WTC11 (cell line): ENCODE measurements around the gene LOXL1. TPM values are rescaled to one million over a fixed set of nuclear protein-coding genes. Genes with fewer than 3 reads are reported as not detected.

Source experiments
- ATAC-seq: fragments of 200-7000 bp; cut with Tn5 transposase; 2 replicates; pipeline ENCODE4 v1.10.0; 2021; ENCODE audit warnings: mild to moderate bottlenecking, moderate library complexity
- CTCF ChIA-PET: fragments of 300-600 bp; sonication (Branson Sonifier 250); formaldehyde crosslinking; loops from one replicate; lab custom pipeline; 2021; ENCODE audit warnings: antibody characterized with exemption; lab: Charles Lee
- POLR2A ChIA-PET: fragments of 350-600 bp; sonication (Branson Sonifier 250); formaldehyde crosslinking; loops from one replicate; lab custom pipeline; 2021; ENCODE audit warnings: antibody characterized with exemption; lab: Charles Lee
- DNase-seq: peaks from one replicate; pipeline ENCODE4 v3.0.0; 2021; ENCODE audit warnings: low spot score
- H3K27ac Mint-ChIP-seq: 2 replicates; pipeline ENCODE4 v1.8.0; 2021; ENCODE audit warnings: mixed read lengths
- H3K27me3 Mint-ChIP-seq: 2 replicates; pipeline ENCODE4 v1.8.0; 2021; ENCODE audit warnings: low read depth, mild to moderate bottlenecking, moderate library complexity, mixed read lengths
- H3K36me3 Mint-ChIP-seq: 2 replicates; pipeline ENCODE4 v1.8.0; 2021; ENCODE audit warnings: mixed read lengths
- H3K4me1 Mint-ChIP-seq: 2 replicates; pipeline ENCODE4 v1.8.0; 2022; ENCODE audit warnings: mixed read lengths
- H3K4me3 Mint-ChIP-seq: 2 replicates; pipeline ENCODE4 v1.8.0; 2021; ENCODE audit warnings: mild to moderate bottlenecking, moderate library complexity, mixed read lengths
- H3K9me3 Mint-ChIP-seq: 2 replicates; pipeline ENCODE4 v1.8.0; 2021; ENCODE audit warnings: mixed read lengths
- FOXP4 ChIP-seq: sonication (generic); formaldehyde crosslinking; IDR thresholded peaks from 2 replicates; pipeline ENCODE4 v1.8.0; 2022; ENCODE audit warnings: mild to moderate bottlenecking, missing genetic modification reagents
- IRF2 ChIP-seq: sonication (generic); formaldehyde crosslinking; IDR thresholded peaks from 2 replicates; pipeline ENCODE4 v1.8.0; 2022; ENCODE audit warnings: low read depth, missing genetic modification reagents, borderline replicate concordance
- MYBL2 ChIP-seq: sonication (generic); formaldehyde crosslinking; IDR thresholded peaks from 2 replicates; pipeline ENCODE4 v1.8.1; 2023; ENCODE audit warnings: mild to moderate bottlenecking, moderate library complexity, missing genetic modification reagents
- NR3C1 ChIP-seq: sonication (generic); formaldehyde crosslinking; conservative IDR thresholded peaks from 2 replicates; pipeline ENCODE4 v1.8.1; 2023; ENCODE audit warnings: low read depth, mild to moderate bottlenecking, missing genetic modification reagents
- PRDM15 ChIP-seq: sonication (generic); formaldehyde crosslinking; IDR thresholded peaks from 2 replicates; pipeline ENCODE4 v1.8.0; 2022; ENCODE audit warnings: missing genetic modification reagents
- SP1 ChIP-seq: sonication (generic); formaldehyde crosslinking; conservative IDR thresholded peaks from 2 replicates; pipeline ENCODE4 v1.8.1; 2022; ENCODE audit warnings: missing genetic modification reagents
- TP53 ChIP-seq: sonication (generic); formaldehyde crosslinking; IDR thresholded peaks from 2 replicates; pipeline ENCODE4 v1.8.1; 2023; ENCODE audit warnings: mild to moderate bottlenecking, missing genetic modification reagents
- ZNF138 ChIP-seq: sonication (generic); formaldehyde crosslinking; conservative IDR thresholded peaks from 2 replicates; pipeline ENCODE4 v1.8.1; 2022; ENCODE audit warnings: mild to moderate bottlenecking, moderate library complexity, missing genetic modification reagents
- ZNF263 ChIP-seq: sonication (generic); formaldehyde crosslinking; IDR thresholded peaks from 2 replicates; pipeline ENCODE4 v1.8.1; 2022; ENCODE audit warnings: low read depth, mild to moderate bottlenecking, moderate library complexity, missing genetic modification reagents
- ZNF396 ChIP-seq: fragments of 250-450 bp; sonication (Bioruptor Pico); IDR thresholded peaks from 2 replicates; pipeline ENCODE4 v1.8.0; 2021; ENCODE audit warnings: mild to moderate bottlenecking, moderate library complexity, borderline replicate concordance
- ZNF671 ChIP-seq: fragments of 250-450 bp; sonication (Bioruptor Pico); IDR thresholded peaks from 2 replicates; pipeline ENCODE4 v1.8.0; 2021; ENCODE audit warnings: mild to moderate bottlenecking
- total RNA-seq: library from RNA; stranded (reverse); gene quantifications from 3 replicates; pipeline ENCODE4 v1.2.3, GENCODE V29; 2021
- TF ChIP-seq, protein P1 (sequence below): fragments of 250-450 bp; sonication (Bioruptor Pico); IDR thresholded peaks from 2 replicates; pipeline ENCODE4 v2.1.2; 2022; ENCODE audit warnings: mild to moderate bottlenecking, moderate library complexity
- TF ChIP-seq, protein P2 (sequence below): sonication (generic); formaldehyde crosslinking; IDR thresholded peaks from 2 replicates; pipeline ENCODE4 v1.8.1; 2022; ENCODE audit warnings: low read depth, mild to moderate bottlenecking, moderate library complexity, missing genetic modification reagents, borderline replicate concordance
- TF ChIP-seq, protein P3 (sequence below): fragments of 200-600 bp; IDR thresholded peaks from 2 replicates; pipeline ENCODE4 v1.8.0; 2022; ENCODE audit warnings: antibody characterized with exemption

LOXL1 gene
- total RNA-seq, 1 experiment from 2014 or later: 10.6 TPM

DNA sequence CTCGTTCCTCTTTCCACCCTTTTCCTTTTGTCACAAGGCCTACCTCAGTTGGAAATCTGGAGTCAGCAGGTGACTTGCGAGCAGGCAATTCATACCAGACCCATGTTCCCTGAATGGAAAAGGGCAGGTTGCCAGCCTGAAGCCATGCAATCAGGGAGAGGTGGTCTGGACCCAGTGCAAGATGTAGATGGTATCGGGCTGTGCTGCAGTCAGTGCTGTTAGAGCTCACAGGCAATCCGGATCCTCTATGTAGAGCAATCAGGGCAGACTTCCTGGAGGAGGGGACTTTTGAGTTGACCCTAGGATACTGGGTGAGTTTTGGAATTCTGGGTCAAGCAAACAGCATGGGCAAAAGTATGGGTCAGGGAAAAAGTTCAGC lies 18.9 kb downstream of the LOXL1 start (continued):
- TF ChIP-seq FOXP4 (CRISPR knock-in tag): no peak
- TF ChIP-seq, protein P1, sequence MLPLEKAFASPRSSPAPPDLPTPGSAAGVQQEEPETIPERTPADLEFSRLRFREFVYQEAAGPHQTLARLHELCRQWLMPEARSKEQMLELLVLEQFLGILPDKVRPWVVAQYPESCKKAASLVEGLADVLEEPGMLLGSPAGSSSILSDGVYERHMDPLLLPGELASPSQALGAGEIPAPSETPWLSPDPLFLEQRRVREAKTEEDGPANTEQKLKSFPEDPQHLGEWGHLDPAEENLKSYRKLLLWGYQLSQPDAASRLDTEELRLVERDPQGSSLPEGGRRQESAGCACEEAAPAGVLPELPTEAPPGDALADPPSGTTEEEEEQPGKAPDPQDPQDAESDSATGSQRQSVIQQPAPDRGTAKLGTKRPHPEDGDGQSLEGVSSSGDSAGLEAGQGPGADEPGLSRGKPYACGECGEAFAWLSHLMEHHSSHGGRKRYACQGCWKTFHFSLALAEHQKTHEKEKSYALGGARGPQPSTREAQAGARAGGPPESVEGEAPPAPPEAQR (CRISPR knock-in tag): no peak

DNA sequence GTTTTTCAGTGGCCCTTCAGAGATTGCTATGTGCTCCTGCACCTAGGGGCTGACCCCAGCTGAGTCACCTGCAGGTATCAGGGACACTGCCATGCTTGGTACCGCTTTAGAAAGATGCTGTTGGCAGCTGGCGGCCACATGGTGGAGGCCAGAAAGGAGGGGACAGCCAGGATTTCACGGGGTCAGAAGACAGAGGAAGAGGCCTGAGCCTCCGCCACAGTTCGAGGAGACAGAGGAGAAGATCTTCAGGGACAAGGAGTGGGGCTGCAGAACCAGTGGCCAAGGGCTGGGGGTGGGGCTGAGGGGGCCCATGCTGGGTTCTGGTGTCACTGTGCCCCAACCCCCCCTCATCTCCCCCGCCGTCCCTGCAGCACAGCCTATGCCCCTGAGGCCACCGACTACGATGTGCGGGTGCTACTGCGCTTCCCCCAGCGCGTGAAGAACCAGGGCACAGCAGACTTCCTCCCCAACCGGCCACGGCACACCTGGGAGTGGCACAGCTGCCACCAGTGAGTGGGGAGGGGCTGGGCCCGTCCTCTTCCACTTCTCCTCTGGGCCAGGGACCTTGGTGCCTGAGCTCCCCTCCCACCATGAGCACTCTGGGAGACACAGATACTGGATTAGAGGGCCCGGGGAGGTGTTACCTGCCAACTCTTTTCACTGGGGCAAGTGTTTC lies 19.9 kb downstream of the LOXL1 start:
- ATAC-seq: no peak
- Mint-ChIP-seq H3K36me3 (no peaks in the 10 kb centered on the region), H3K27ac (no peak overlapping the region), H3K4me1 (peaks cover under 1% of the 10 kb centered on the region), H3K27me3 (peaks cover 3% of the 10 kb centered on the region; the same call in 1 of the 2 replicates)
- DNase-seq: no peak
- CTCF ChIA-PET: interaction anchor here (0.8 kb wide), 1 partner anchor 102 kb away, joined by 3 read pairs; no protein-coding TSS in a partner anchor
- TF ChIP-seq NR3C1 (CRISPR knock-in tag) (no peak), ZNF671 (CRISPR knock-in tag) (no peak)
- TF ChIP-seq, all 79 proteins: peak for 0
- POLR2A ChIA-PET: no interaction called here
- Mint-ChIP-seq H3K4me3 (no peak overlapping the region), H3K9me3 (no peaks in the 10 kb centered on the region)

GRCh38 chr15:73946795-73947370 lies 20.6 kb downstream of the LOXL1 start:
- Mint-ChIP-seq H3K4me1 (peaks cover 5% of the 10 kb centered on the region), H3K36me3 (no peaks in the 10 kb centered on the region), H3K27me3 (peaks cover 3% of the 10 kb centered on the region; the same call in 1 of the 2 replicates), H3K27ac (no peak overlapping the region), H3K4me3 (no peak overlapping the region), H3K9me3 (no peaks in the 10 kb centered on the region)
- DNase-seq: no peak
- ChIA-PET POLR2A (no interaction called here), CTCF (interaction anchor here (0.8 kb wide), 1 partner anchor 101 kb away, joined by 3 read pairs; no protein-coding TSS in a partner anchor)
- ATAC-seq: no peak
- TF ChIP-seq SP1 (no peak), ZNF263 (no peak)

- H3K9me3 Mint-ChIP-seq: no peaks in the 10 kb centered on the region
- no peak for TF ChIP-seq ZNF138 (CRISPR knock-in tag)
- no peak for TF ChIP-seq ZNF396
- TF ChIP-seq, protein P2, sequence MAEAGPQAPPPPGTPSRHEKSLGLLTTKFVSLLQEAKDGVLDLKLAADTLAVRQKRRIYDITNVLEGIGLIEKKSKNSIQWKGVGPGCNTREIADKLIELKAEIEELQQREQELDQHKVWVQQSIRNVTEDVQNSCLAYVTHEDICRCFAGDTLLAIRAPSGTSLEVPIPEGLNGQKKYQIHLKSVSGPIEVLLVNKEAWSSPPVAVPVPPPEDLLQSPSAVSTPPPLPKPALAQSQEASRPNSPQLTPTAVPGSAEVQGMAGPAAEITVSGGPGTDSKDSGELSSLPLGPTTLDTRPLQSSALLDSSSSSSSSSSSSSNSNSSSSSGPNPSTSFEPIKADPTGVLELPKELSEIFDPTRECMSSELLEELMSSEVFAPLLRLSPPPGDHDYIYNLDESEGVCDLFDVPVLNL (CRISPR knock-in tag): no peak
- no peak for TF ChIP-seq IRF2
- TF ChIP-seq TP53: no peak
- no peak for TF ChIP-seq MYBL2 (CRISPR knock-in tag)
- TF ChIP-seq PRDM15 (CRISPR knock-in tag): no peak
- TF ChIP-seq, protein P3, sequence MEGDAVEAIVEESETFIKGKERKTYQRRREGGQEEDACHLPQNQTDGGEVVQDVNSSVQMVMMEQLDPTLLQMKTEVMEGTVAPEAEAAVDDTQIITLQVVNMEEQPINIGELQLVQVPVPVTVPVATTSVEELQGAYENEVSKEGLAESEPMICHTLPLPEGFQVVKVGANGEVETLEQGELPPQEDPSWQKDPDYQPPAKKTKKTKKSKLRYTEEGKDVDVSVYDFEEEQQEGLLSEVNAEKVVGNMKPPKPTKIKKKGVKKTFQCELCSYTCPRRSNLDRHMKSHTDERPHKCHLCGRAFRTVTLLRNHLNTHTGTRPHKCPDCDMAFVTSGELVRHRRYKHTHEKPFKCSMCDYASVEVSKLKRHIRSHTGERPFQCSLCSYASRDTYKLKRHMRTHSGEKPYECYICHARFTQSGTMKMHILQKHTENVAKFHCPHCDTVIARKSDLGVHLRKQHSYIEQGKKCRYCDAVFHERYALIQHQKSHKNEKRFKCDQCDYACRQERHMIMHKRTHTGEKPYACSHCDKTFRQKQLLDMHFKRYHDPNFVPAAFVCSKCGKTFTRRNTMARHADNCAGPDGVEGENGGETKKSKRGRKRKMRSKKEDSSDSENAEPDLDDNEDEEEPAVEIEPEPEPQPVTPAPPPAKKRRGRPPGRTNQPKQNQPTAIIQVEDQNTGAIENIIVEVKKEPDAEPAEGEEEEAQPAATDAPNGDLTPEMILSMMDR: no peak
- peaks cover 3% of the 10 kb centered on the region; the same call in 1 of the 2 replicates for H3K27me3 Mint-ChIP-seq
- no peak for ATAC-seq
- no peak for DNase-seq
- H3K27ac Mint-ChIP-seq: no peak overlapping the region
- H3K4me3 Mint-ChIP-seq: no peak overlapping the region
- ChIA-PET POLR2A (no interaction called here), CTCF (interaction anchor here (1.3 to 7.3 kb wide), 3 partner anchors 12 to 25 kb away, joined by 5 to 61 read pairs (median 7); partner anchors contain the start of gene LOXL1)
- no peaks in the 10 kb centered on the region for H3K36me3 Mint-ChIP-seq
- peaks cover 10% of the 10 kb centered on the region for H3K4me1 Mint-ChIP-seq
Observed at GRCh38 chr15:73947651-73948050, 21.4 kb downstream of the LOXL1 start.
